IMR-90 (cell line): ENCODE measurements around the gene GLTPD2. TPM values are rescaled to one million over a fixed set of nuclear protein-coding genes. Genes with fewer than 3 reads are reported as not detected.

Experiments
- ATAC-seq: fragments of 200-7000 bp; cut with Tn5 transposase; 2 replicates; pipeline ENCODE4 v1.9.1; 2020; ENCODE audit warnings: low read depth, mild to moderate bottlenecking, moderate library complexity
- BruUV-seq: library from RNA; stranded (reverse); fragments of 400-500 nt; replicated peaks from 2 replicates; lab custom pipeline; 2021; lab: Mats Ljungman, UMichigan
- CTCF ChIA-PET: fragments of 300-600 bp; formaldehyde crosslinking; extraction: SDS; loops from one replicate; lab custom pipeline; 2021; ENCODE audit warnings: antibody characterized with exemption; lab: Yijun Ruan, JAX
- POLR2A ChIA-PET: fragments of 300-600 bp; sonication (Branson Sonifier 250); formaldehyde crosslinking; loops from one replicate; lab custom pipeline; 2022; ENCODE audit warnings: antibody characterized with exemption; ENCODE audit not compliant: unreplicated experiment; lab: Charles Lee
- DNase-seq: peaks from one replicate; pipeline ENCODE4 v3.0.0; 2013
- H2AFZ ChIP-seq: replicated peaks from 2 replicates; pipeline ENCODE3; 2013; ENCODE audit warnings: low read length, mild to moderate bottlenecking; ENCODE audit not compliant: poor library complexity
- H2AK5ac ChIP-seq: 2 replicates; pipeline ENCODE4 v1.6.1; 2013; ENCODE audit warnings: low read depth, low read length, inconsistent platforms
- H2AK9ac ChIP-seq: replicated peaks from 2 replicates; pipeline ENCODE3; 2013; ENCODE audit warnings: mild to moderate bottlenecking, low read depth, low read length, moderate library complexity; ENCODE audit not compliant: poor library complexity
- H2BK120ac ChIP-seq: 2 replicates; pipeline ENCODE4 v1.6.1; 2013; ENCODE audit warnings: low read depth, low read length, inconsistent platforms
- H2BK15ac ChIP-seq: 3 replicates; pipeline ENCODE4 v1.6.1; 2013; ENCODE audit warnings: low read depth, low read length, inconsistent platforms
- H2BK20ac ChIP-seq: 2 replicates; pipeline ENCODE4 v1.6.1; 2013; ENCODE audit warnings: low read depth, mild to moderate bottlenecking, inconsistent platforms, low read length, moderate library complexity
- H2BK5ac ChIP-seq: 2 replicates; pipeline ENCODE4 v1.6.1; 2013; ENCODE audit warnings: mild to moderate bottlenecking, low read depth, low read length, inconsistent platforms; ENCODE audit not compliant: poor library complexity, severe bottlenecking
- H3K14ac ChIP-seq: replicated peaks from 2 replicates; pipeline ENCODE4 v1.6.1; 2013; ENCODE audit warnings: low read depth, low read length, inconsistent platforms
- H3K18ac ChIP-seq: 2 replicates; pipeline ENCODE4 v1.6.1; 2013; ENCODE audit warnings: low read depth, low read length, control low read depth
- H3K23ac ChIP-seq: 2 replicates; pipeline ENCODE4 v1.6.1; 2013; ENCODE audit warnings: low read depth, low read length, inconsistent platforms
- H3K27ac ChIP-seq: 2 replicates; pipeline ENCODE4 v1.5.1; 2013; ENCODE audit warnings: mild to moderate bottlenecking, control low read depth, low read length; ENCODE audit not compliant: insufficient read depth
- H3K27me3 ChIP-seq: 2 replicates; pipeline ENCODE4 v1.6.1; 2013; ENCODE audit warnings: low read length; ENCODE audit not compliant: control insufficient read depth, insufficient read depth
- H3K36me3 ChIP-seq: 2 replicates; pipeline ENCODE4 v1.6.1; 2013; ENCODE audit warnings: low read length, mixed read lengths; ENCODE audit not compliant: control insufficient read depth, insufficient read depth
- H3K4ac ChIP-seq: 2 replicates; pipeline ENCODE4 v1.6.1; 2013; ENCODE audit warnings: low read depth, low read length, inconsistent platforms
- H3K4me1 ChIP-seq: 2 replicates; pipeline ENCODE4 v1.6.1; 2013; ENCODE audit warnings: low read length, mixed read lengths; ENCODE audit not compliant: control insufficient read depth, insufficient read depth
- H3K4me2 ChIP-seq: 2 replicates; pipeline ENCODE4 v1.6.1; 2013; ENCODE audit warnings: low read depth, mild to moderate bottlenecking, control low read depth, low read length, moderate library complexity
- H3K4me3 ChIP-seq: 2 replicates; pipeline ENCODE4 v1.5.1; 2013; ENCODE audit warnings: low read depth, mild to moderate bottlenecking, control low read depth, low read length, moderate library complexity; ENCODE audit not compliant: insufficient read depth
- H3K56ac ChIP-seq: 2 replicates; pipeline ENCODE4 v1.6.1; 2013; ENCODE audit warnings: low read length, inconsistent platforms; ENCODE audit not compliant: insufficient read depth; ENCODE audit errors: extremely low read depth
- H3K79me1 ChIP-seq, 2 experiments: 2 replicates each; pipeline ENCODE4 v1.6.1; 2013; ENCODE audit warnings: low read length in 2 of 2, inconsistent platforms in 1 of 2, low read depth in 1 of 2
- H3K9ac ChIP-seq: 2 replicates; pipeline ENCODE4 v1.6.1; 2013; ENCODE audit warnings: low read depth, low read length, control low read depth
- H3K9me1 ChIP-seq: 2 replicates; pipeline ENCODE4 v1.6.1; 2013; ENCODE audit warnings: low read length, inconsistent platforms; ENCODE audit not compliant: insufficient read depth
- H3K9me3 ChIP-seq: 2 replicates; pipeline ENCODE4 v1.6.1; 2013; ENCODE audit warnings: low read length; ENCODE audit not compliant: control insufficient read depth, insufficient read depth
- H4K20me1 ChIP-seq: 2 replicates; pipeline ENCODE4 v1.6.1; 2013; ENCODE audit warnings: low read length, inconsistent platforms; ENCODE audit not compliant: insufficient read depth
- H4K5ac ChIP-seq: 2 replicates; pipeline ENCODE4 v1.6.1; 2013; ENCODE audit warnings: mild to moderate bottlenecking, low read depth, low read length, control low read depth
- H4K8ac ChIP-seq, 2 experiments: 2 replicates each; pipeline ENCODE4 v1.6.1; 2013; ENCODE audit warnings: low read depth in 2 of 2, low read length in 2 of 2, control low read depth in 1 of 2, inconsistent platforms in 1 of 2
- H4K91ac ChIP-seq: 2 replicates; pipeline ENCODE4 v1.6.1; 2013; ENCODE audit warnings: low read depth, low read length, inconsistent platforms; ENCODE audit not compliant: insufficient read depth
- MXI1 ChIP-seq: IDR thresholded peaks from 2 replicates; pipeline ENCODE4 v1.6.1; 2012; ENCODE audit warnings: low read depth, mild to moderate bottlenecking, low read length, moderate library complexity, borderline replicate concordance
- POLR2A ChIP-seq: IDR thresholded peaks from 2 replicates; pipeline ENCODE4 v1.6.1; 2012; ENCODE audit warnings: mild to moderate bottlenecking, low read depth, low read length
- WGBS, 2 experiments: methylation state at CpG; one replicate each; pipeline versions ENCODE4 v1.1.5 to v1.1.7; 2013; ENCODE audit warnings: missing lambda C conversion rate in 2 of 2; ENCODE audit not compliant: insufficient read length in 1 of 2; ENCODE audit errors: extremely low coverage in 2 of 2; 5-methylcytosine and 5-hydroxymethylcytosine counted together
- dilution Hi-C: fragments of 300-500 bp; cut with HindIII; formaldehyde crosslinking; loops from one replicate; pipeline ENCODE4 v1.14.3; 2018; ENCODE audit warnings: low sequenced_read_pairs; ENCODE audit not compliant: unreplicated experiment
- in situ Hi-C: fragments of 300-500 bp; cut with MboI; formaldehyde crosslinking; loops from 3 replicates; pipeline ENCODE4 v1.14.3; 2019; ENCODE audit warnings: low sequenced_read_pairs, inconsistent platforms, mixed read lengths
- intact Hi-C: fragments of 100-400 bp; cut with micrococcal nuclease; formaldehyde crosslinking; loops from 2 replicates; pipeline ENCODE4 v1.10.0; 2022
- polyA plus RNA-seq, 3 experiments: library from polyadenylated mRNA; depleted of rRNA; stranded (reverse); fragments of >200 nt; gene quantifications; 2 replicates each; pipeline ENCODE4 v1.2.3, GENCODE V29; 2012; ENCODE audit warnings: low replicate concordance in 1 of 3
- total RNA-seq: library from RNA; depleted of rRNA; stranded (reverse); fragments of >200 nt; gene quantifications from 2 replicates; pipeline ENCODE4 v1.2.3, GENCODE V29; 2012

Gene GLTPD2
- total and polyA plus RNA-seq, 2 of the 4 experiments (the other 2 are of a cell fraction) = not detected

DNA sequence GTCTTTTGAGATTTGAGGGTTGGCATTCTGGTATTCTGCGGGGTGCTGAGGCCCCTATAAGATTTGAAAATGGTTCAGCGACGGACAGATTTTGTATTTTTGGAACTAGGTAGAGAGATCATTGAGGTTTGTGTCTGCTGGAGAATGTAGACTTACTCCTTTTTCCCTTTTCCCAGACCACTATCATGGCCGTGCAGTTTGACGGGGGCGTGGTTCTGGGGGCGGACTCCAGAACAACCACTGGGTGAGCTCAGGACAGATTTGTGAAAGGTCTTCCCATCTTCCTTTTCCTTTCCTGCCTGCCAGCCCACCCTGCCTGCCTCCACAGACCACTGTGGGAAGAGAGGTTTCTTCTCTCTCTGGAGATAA, 7.8 kb downstream of the GLTPD2 start:
- peaks cover 17% of the 10 kb centered on the region for H3K36me3 ChIP-seq
- H3K18ac ChIP-seq = no peak overlapping the region
- peak overlapping the region; percentile 94; the same call in 1 of the 2 replicates for H3K23ac ChIP-seq
- no peak overlapping the region for H2BK15ac ChIP-seq
- peak; percentile 84 for ATAC-seq
- H3K4me2 ChIP-seq = peak overlapping the region; percentile 57
- peak; percentile 35 for DNase-seq
- in situ Hi-C loops = no loop called here
- peak overlapping the region; percentile 90; the same call in 1 of the 2 replicates for H4K91ac ChIP-seq
- BruUV-seq = no TSS peak
- no peaks in the 10 kb centered on the region for H3K4me1 ChIP-seq
- peak overlapping the region; percentile 96 for H2AK5ac ChIP-seq
- intact Hi-C loops = no loop called here
- H3K27me3 ChIP-seq = no peaks in the 10 kb centered on the region
- peak overlapping the region; percentile 79 for H2BK5ac ChIP-seq
- peak overlapping the region; percentile 96 for H3K4ac ChIP-seq
- H4K5ac ChIP-seq = peak overlapping the region; percentile 66
- H3K4me3 ChIP-seq = peak overlapping the region; percentile 66
- peaks cover 7% of the 10 kb centered on the region for H3K9me1 ChIP-seq
- dilution Hi-C loops = no loop called here
- H3K9ac ChIP-seq = peak overlapping the region; percentile 88
- H4K8ac ChIP-seq = peak overlapping the region; percentile 77 to 98
- H2BK120ac ChIP-seq = peak overlapping the region; percentile 64; the same call in 1 of the 2 replicates
- no peaks in the 10 kb centered on the region for H3K9me3 ChIP-seq
- H2AFZ ChIP-seq = peak overlapping the region; percentile 95
- TF ChIP-seq POLR2A (no peak), MXI1 (0 out of 2 replicates have a peak, but pooled peaks have one; percentile 55)
- H2AK9ac ChIP-seq = peak overlapping the region; percentile 100
- H4K20me1 ChIP-seq = peaks cover 3% of the 10 kb centered on the region; the same call in 1 of the 2 replicates
- H3K56ac ChIP-seq = peak overlapping the region; percentile 94
- peak overlapping the region; percentile 71 for H3K27ac ChIP-seq
- CTCF ChIA-PET = interaction anchor here (1.4 kb wide), 1 partner anchor 10 kb away, joined by 5 read pairs; the partner anchor contains the start of gene PLD2
- peak overlapping the region; percentile 100; the same call in 1 of the 2 replicates for H3K14ac ChIP-seq
- POLR2A ChIA-PET = interaction anchor here (0.7 kb wide), 1 partner anchor 27 kb away, joined by 3 read pairs; no protein-coding TSS in a partner anchor
- H2BK20ac ChIP-seq = no peak overlapping the region
- peaks cover 11 to 28% of the 10 kb centered on the region in 2 experiments; a peak in 3 of 4 replicates for H3K79me1 ChIP-seq
- no CpG with 5 or more reads among the region's 7 CpGs for WGBS, 2 experiments
